H1 (cell line): Measurements from ENCODE around the gene CFDP1. TPM values are rescaled to one million over a fixed set of nuclear protein-coding genes. Genes with fewer than 3 reads are reported as not detected.
A peak's percentile ranks its signal among the peaks of the same experiment; 100 is the strongest.

Experiments used
- CTCF ChIA-PET: fragments of 300-600 bp; sonication (Branson Sonifier 250); formaldehyde crosslinking; loops from one replicate; lab custom pipeline; 2021; ENCODE audit not compliant: partially characterized antibody; lab: Charles Lee
- POLR2A ChIA-PET: fragments of 300-600 bp; sonication (Branson Sonifier 250); formaldehyde crosslinking; loops from one replicate; lab custom pipeline; 2021; ENCODE audit warnings: inconsistent platforms; ENCODE audit not compliant: partially characterized antibody; lab: Charles Lee
- DNase-seq, 2 experiments: peaks; one replicate each; pipeline versions ENCODE4 v3.0.0 to v3.0.0-alpha.2; 2010 to 2022; ENCODE audit warnings: low spot score in 2 of 2, low read depth in 1 of 2, mixed read lengths in 1 of 2
- FAIRE-seq: peaks from 2 replicates; lab custom pipeline; 2011; peaks lifted over from hg19 to GRCh38; lab: Jason Lieb, UNC
- H2AFZ ChIP-seq: 2 replicates; pipeline ENCODE4 v1.8.1; 2012; ENCODE audit warnings: low read length, inconsistent platforms
- H2AK5ac ChIP-seq: 2 replicates; pipeline ENCODE4 v1.6.1; 2013; ENCODE audit warnings: low read depth, low read length
- H2BK120ac ChIP-seq: replicated peaks from 2 replicates; pipeline ENCODE3; 2013; ENCODE audit warnings: low read depth, low read length, inconsistent platforms
- H2BK12ac ChIP-seq: 2 replicates; pipeline ENCODE4 v1.6.1; 2013; ENCODE audit warnings: low read depth, low read length
- H2BK15ac ChIP-seq: 2 replicates; pipeline ENCODE4 v1.6.1; 2013; ENCODE audit warnings: low read length
- H2BK20ac ChIP-seq: 2 replicates; pipeline ENCODE4 v1.6.1; 2013; ENCODE audit warnings: low read length
- H2BK5ac ChIP-seq: 2 replicates; pipeline ENCODE4 v1.6.1; 2013; ENCODE audit warnings: low read depth, low read length
- H3K14ac ChIP-seq: 2 replicates; pipeline ENCODE4 v1.6.1; 2013; ENCODE audit warnings: inconsistent platforms; ENCODE audit not compliant: insufficient read length
- H3K18ac ChIP-seq: 2 replicates; pipeline ENCODE4 v1.6.1; 2013; ENCODE audit warnings: low read length; ENCODE audit errors: extremely low read depth
- H3K23ac ChIP-seq: 2 replicates; pipeline ENCODE4 v1.6.1; 2013; ENCODE audit warnings: inconsistent platforms; ENCODE audit not compliant: insufficient read length
- H3K23me2 ChIP-seq: 2 replicates; pipeline ENCODE4 v1.6.1; 2013; ENCODE audit warnings: low read depth, low read length
- H3K27ac ChIP-seq: 2 replicates; pipeline ENCODE4 v1.6.1; 2011; ENCODE audit warnings: low read depth, low read length, inconsistent platforms
- H3K27me3 ChIP-seq, 4 experiments: replicated peaks in 1 of 4; 1 replicate in 1 of 4; 2 replicates in 3 of 4; pipeline versions ENCODE4 v1.6.1 to v1.8.1; 2011 to 2013; ENCODE audit warnings: low read length in 3 of 4, mild to moderate bottlenecking in 3 of 4, inconsistent platforms in 2 of 4, mixed read lengths in 2 of 4, moderate library complexity in 1 of 4; ENCODE audit not compliant: control insufficient read depth in 3 of 4, insufficient read depth in 3 of 4; ENCODE audit errors: extremely low read depth in 1 of 4
- H3K36me3 ChIP-seq, 4 experiments: 2 replicates each; pipeline versions ENCODE4 v1.6.1 to v1.8.1; 2011 to 2013; ENCODE audit warnings: mild to moderate bottlenecking in 4 of 4, low read length in 3 of 4, moderate library complexity in 2 of 4, control low read depth in 1 of 4, inconsistent platforms in 1 of 4; ENCODE audit not compliant: insufficient read depth in 4 of 4, control insufficient read depth in 2 of 4
- H3K4ac ChIP-seq: replicated peaks from 2 replicates; pipeline ENCODE3; 2013; ENCODE audit warnings: low read length, low read depth, mixed read lengths, inconsistent platforms; ENCODE audit not compliant: insufficient read length
- H3K4me1 ChIP-seq, 4 experiments: replicated peaks in 1 of 4; 1 replicate in 1 of 4; 2 replicates in 3 of 4; pipeline versions ENCODE4 v1.6.1 to v1.8.1; 2011 to 2013; ENCODE audit warnings: low read length in 3 of 4, inconsistent platforms in 2 of 4, mixed read lengths in 1 of 4; ENCODE audit not compliant: insufficient read depth in 4 of 4, control insufficient read depth in 3 of 4
- H3K4me2 ChIP-seq, 2 experiments: 2 replicates each; pipeline versions ENCODE4 v1.6.1 to v1.8.1; 2011 to 2013; ENCODE audit warnings: low read depth in 2 of 2, low read length in 2 of 2, control low read depth in 1 of 2, inconsistent platforms in 1 of 2, mild to moderate bottlenecking in 1 of 2; ENCODE audit not compliant: insufficient read depth in 1 of 2
- H3K4me3 ChIP-seq, 4 experiments: fragments of 200-600, 300-600 bp in 1 of 4; sonication (generic), shearing (Covaris generic), sonication (Bioruptor Twin) in 1 of 4; 2 replicates each; pipeline versions ENCODE4 v1.5.1 to v1.8.1; 2011 to 2016; ENCODE audit warnings: low read length in 4 of 4, low read depth in 3 of 4, control low read depth in 2 of 4, inconsistent platforms in 2 of 4, mild to moderate bottlenecking in 2 of 4, mixed read lengths in 1 of 4, moderate library complexity in 1 of 4; ENCODE audit not compliant: insufficient read depth in 2 of 4; ENCODE audit errors: extremely low read depth in 1 of 4
- H3K56ac ChIP-seq: replicated peaks from 2 replicates; pipeline ENCODE3; 2013; ENCODE audit warnings: low read depth, mild to moderate bottlenecking, mixed read lengths, low read length, inconsistent platforms; ENCODE audit not compliant: insufficient read length
- H3K79me1 ChIP-seq: 2 replicates; pipeline ENCODE4 v1.6.1; 2013; ENCODE audit warnings: low read depth, low read length, control low read depth
- H3K79me2 ChIP-seq, 2 experiments: 2 replicates each; pipeline versions ENCODE4 v1.6.1 to v1.8.1; 2012 to 2013; ENCODE audit warnings: low read length in 2 of 2, mild to moderate bottlenecking in 2 of 2, inconsistent platforms in 1 of 2; ENCODE audit not compliant: insufficient read depth in 2 of 2, control insufficient read depth in 1 of 2
- H3K9ac ChIP-seq, 4 experiments: replicated peaks in 1 of 4; 1 replicate in 1 of 4; 2 replicates in 3 of 4; pipeline versions ENCODE4 v1.6.1 to v1.8.1; 2011 to 2013; ENCODE audit warnings: low read depth in 3 of 4, low read length in 3 of 4, control low read depth in 2 of 4, mild to moderate bottlenecking in 2 of 4, moderate library complexity in 2 of 4, inconsistent platforms in 1 of 4; ENCODE audit errors: extremely low read depth in 1 of 4
- H3K9me3 ChIP-seq, 2 experiments: 2 replicates each; pipeline versions ENCODE4 v1.6.1 to v1.8.1; 2012 to 2013; ENCODE audit warnings: mild to moderate bottlenecking in 2 of 2, moderate library complexity in 2 of 2, control low read depth in 1 of 2, inconsistent platforms in 1 of 2, low read depth in 1 of 2, low read length in 1 of 2, mixed read lengths in 1 of 2; ENCODE audit not compliant: insufficient read depth in 2 of 2
- H4K20me1 ChIP-seq, 2 experiments: replicated peaks in 1 of 2; 2 replicates each; pipeline versions ENCODE3 to v1.8.1; 2011 to 2013; ENCODE audit warnings: inconsistent platforms in 2 of 2, low read length in 2 of 2, mild to moderate bottlenecking in 1 of 2; ENCODE audit not compliant: insufficient read depth in 2 of 2, control insufficient read depth in 1 of 2
- H4K5ac ChIP-seq: 2 replicates; pipeline ENCODE4 v1.6.1; 2013; ENCODE audit warnings: low read length, low read depth, mixed read lengths, inconsistent platforms; ENCODE audit not compliant: insufficient read length
- H4K8ac ChIP-seq: 2 replicates; pipeline ENCODE4 v1.8.0; 2013; ENCODE audit warnings: mild to moderate bottlenecking, moderate library complexity, low read length, inconsistent platforms; ENCODE audit not compliant: insufficient read depth; ENCODE audit errors: extremely low read depth
- H4K91ac ChIP-seq: replicated peaks from 2 replicates; pipeline ENCODE3; 2013; ENCODE audit warnings: low read length, mixed read lengths, inconsistent platforms; ENCODE audit not compliant: insufficient read length
- BACH1 ChIP-seq: IDR thresholded peaks from 2 replicates; pipeline ENCODE4 v1.6.1; 2012; ENCODE audit warnings: low read length, improper control_type of control experiment
- CBX5 ChIP-seq: fragments of 300-800, 300-1000 bp; sonication (generic); IDR thresholded peaks from 2 replicates; pipeline ENCODE4 v1.7.1; 2016; ENCODE audit warnings: antibody characterized with exemption, low read length, low read depth
- EZH2 ChIP-seq: fragments of 200-600 bp; sonication (generic); IDR thresholded peaks from 2 replicates; pipeline ENCODE4 v1.7.1; 2012; ENCODE audit warnings: low read depth, mild to moderate bottlenecking, moderate library complexity, low read length, inconsistent platforms; ENCODE audit not compliant: severe bottlenecking
- HDAC2 ChIP-seq, 2 experiments: fragments of 300-600 bp in 1 of 2; sonication (generic) in 1 of 2; IDR thresholded peaks; 2 replicates each; pipeline ENCODE4 v1.6.1; 2011 to 2012; ENCODE audit warnings: low read depth in 2 of 2, low read length in 2 of 2, mild to moderate bottlenecking in 2 of 2, moderate library complexity in 2 of 2, borderline replicate concordance in 1 of 2, inconsistent platforms in 1 of 2
- KDM5A ChIP-seq: fragments of 200-600 bp; IDR thresholded peaks from 2 replicates; pipeline ENCODE4 v1.7.1; 2012; ENCODE audit warnings: mild to moderate bottlenecking, low read length, inconsistent platforms, mixed read lengths
- POLR2A ChIP-seq, 2 experiments: IDR thresholded peaks; 1 replicate in 1 of 2; 2 replicates in 1 of 2; pipeline ENCODE4 v1.6.1; 2011; ENCODE audit warnings: low read depth in 2 of 2, low read length in 2 of 2, mild to moderate bottlenecking in 2 of 2; ENCODE audit errors: control extremely low read depth in 1 of 2
- RBBP5 ChIP-seq: IDR thresholded peaks from 2 replicates; pipeline ENCODE4 v1.7.1; 2012; ENCODE audit warnings: low read depth, mild to moderate bottlenecking, inconsistent platforms, low read length, moderate library complexity, borderline replicate concordance
- RNF2 ChIP-seq: fragments of 200-900, 300-1000 bp; sonication (generic); IDR thresholded peaks from 2 replicates; pipeline ENCODE4 v1.7.1; 2016; ENCODE audit warnings: borderline replicate concordance, low read depth, mild to moderate bottlenecking, antibody characterized with exemption, low read length; ENCODE audit not compliant: poor library complexity, severe bottlenecking; ENCODE audit errors: missing control alignments
- SIN3A ChIP-seq, 2 experiments: IDR thresholded peaks in 1 of 2; conservative IDR thresholded peaks in 1 of 2; 2 replicates each; pipeline ENCODE4 v1.6.1; 2011 to 2012; ENCODE audit warnings: low read length in 2 of 2, improper control_type of control experiment in 1 of 2, low read depth in 1 of 2, mild to moderate bottlenecking in 1 of 2
- SIRT6 ChIP-seq: IDR thresholded peaks from one replicate; pipeline ENCODE4 v1.7.1; 2012; ENCODE audit warnings: low read length, inconsistent platforms
- SP2 ChIP-seq: IDR thresholded peaks from 2 replicates; pipeline ENCODE4 v1.6.1; 2012; ENCODE audit warnings: mild to moderate bottlenecking, low read length, inconsistent platforms
- TCF12 ChIP-seq: IDR thresholded peaks from 2 replicates; pipeline ENCODE4 v1.6.1; 2011; ENCODE audit warnings: low read depth, mild to moderate bottlenecking, low read length
- WGBS, 2 experiments: shearing (Covaris generic) in 1 of 2; methylation state at CpG; one replicate each; pipeline versions ENCODE4 v1.1.6 to v1.1.7; 2013 to 2015; ENCODE audit warnings: low lambda C conversion rate in 2 of 2, mixed read lengths in 2 of 2, inconsistent platforms in 1 of 2, low coverage in 1 of 2, missing lambda C conversion rate in 1 of 2; ENCODE audit not compliant: insufficient replicate concordance in 2 of 2, insufficient coverage in 1 of 2, insufficient read length in 1 of 2; ENCODE audit errors: extremely low coverage in 1 of 2, missing lambda C conversion rate in 1 of 2; 5-methylcytosine and 5-hydroxymethylcytosine counted together
- polyA plus RNA-seq, 7 experiments: library from polyadenylated mRNA; depleted of rRNA in 3 of 7; stranded (reverse) in 5 of 7; unstranded in 2 of 7; fragments of >200 nt in 5 of 7; fragments of 200-250 nt in 2 of 7; gene quantifications; 1 replicate in 5 of 7; 2 replicates in 1 of 7; 4 replicates in 1 of 7; pipeline versions ENCODE4 v1.2.1 to v1.2.3, GENCODE V29; 2011 to 2013; ENCODE audit warnings: missing spikeins in 2 of 7, mixed read lengths in 2 of 7
- total RNA-seq: library from RNA; stranded (reverse); fragmentation: NEBNext Ultra II Directional; extraction: Animal tissue kit (Norgen Biotek cat#: 25700); gene quantifications from 2 replicates; pipeline ENCODE4 v1.2.1, GENCODE V29; 2021

CFDP1 gene
- total and polyA plus RNA-seq, 2 of the 8 experiments (the other 6 are each of a cell fraction or from before 2014, with no cell fraction given) = 25.5 to 77.3 TPM

GRCh38 chr16:75256059-75256571 is 177.2 kb downstream of the CFDP1 start:
- Histone ChIP-seq H2AK5ac (peak overlapping the region; percentile 95; the same call in 1 of the 2 replicates), H2BK15ac (peak overlapping the region; percentile 23; the same call in 1 of the 2 replicates), H3K56ac (no peak overlapping the region), H3K18ac (peak overlapping the region; percentile 93), H3K79me2 (peaks cover 0 to 72% of the 10 kb centered on the region in 2 experiments; a peak in 3 of 4 replicates), H2BK12ac (peak overlapping the region; percentile 97), H3K23me2 (peaks cover 12% of the 10 kb centered on the region; the same call in 1 of the 2 replicates), H3K9me3 (no peaks in the 10 kb centered on the region), H3K27me3 (no peaks in the 10 kb centered on the region; a peak in 1 of 7 replicates), H4K20me1 (peaks cover 3 to 11% of the 10 kb centered on the region in 2 experiments), H2BK20ac (peak overlapping the region; percentile 87), H3K14ac (peak overlapping the region; percentile 44), H4K5ac (peak overlapping the region; percentile 73), H2BK120ac (peak overlapping the region; percentile 79), H4K91ac (peak overlapping the region; percentile 78), H3K79me1 (peaks cover 30% of the 10 kb centered on the region), H3K4me2 (peak overlapping the region; percentile 19 to 53), H3K23ac (no peak overlapping the region), H3K27ac (peak overlapping the region; percentile 48; the same call in 1 of the 2 replicates), H3K4me3 (peak overlapping the region in 1 of 4 experiments; percentile 10; a peak in 1 of 8 replicates), H2BK5ac (peak overlapping the region; percentile 74), H3K36me3 (no peaks in the 10 kb centered on the region), H4K8ac (peak overlapping the region; percentile 84), H2AFZ (no peak overlapping the region), H3K9ac (peak overlapping the region in 3 of 4 experiments; percentile 2 to 25 (median 13); a peak in 4 of 7 replicates), H3K4me1 (peaks cover 13 to 65% (median 50%) of the 10 kb centered on the region in 4 experiments), H3K4ac (peak overlapping the region; percentile 71)
- ChIA-PET POLR2A (interaction anchor here (1.1 to 16.2 kb wide), 5 partner anchors 9 to 27 kb away, joined by 3 to 375 read pairs (median 6); no protein-coding TSS in a partner anchor), CTCF (interaction anchor here (0.9 to 15.7 kb wide), 11 partner anchors 10 to 145 kb away, joined by 3 to 236 read pairs (median 4); no protein-coding TSS in a partner anchor)
- FAIRE-seq (peak; percentile 58), DNase-seq (no peak)
- 57% methylated on average over 12 of the region's 12 CpGs; no CpG with 5 or more reads in 1 of the 2 experiments for WGBS, 2 experiments
- no peak for TF ChIP-seq KDM5A
- no peak for TF ChIP-seq EZH2
- no peak for TF ChIP-seq SP2
- no peak for TF ChIP-seq TCF12
- no peak for TF ChIP-seq CBX5
- TF ChIP-seq POLR2A (IDR thresholded peaks at IDR 0.05; ENCODE audit: control extremely low read depth in 1 of 2, low read depth in 2 of 2, low read length in 2 of 2) = peak in 1 of 2 experiments; percentile 47; a peak in 1 of 3 replicates
- TF ChIP-seq RBBP5 = no peak
- no peak for TF ChIP-seq HDAC2 (IDR thresholded peaks at IDR 0.05; ENCODE audit: borderline replicate concordance in 1 of 2, low read depth in 2 of 2, low read length in 2 of 2)
- TF ChIP-seq SIRT6 = no peak
- TF ChIP-seq SIN3A (conservative IDR thresholded peaks at IDR 0.05 in 1 of 2, IDR thresholded peaks at IDR 0.05 in 1 of 2; ENCODE audit: low read depth in 1 of 2, low read length in 2 of 2) = no peak
- 0 out of 2 replicates have a peak, but pooled peaks have one; percentile 18 for TF ChIP-seq BACH1
- no peak for TF ChIP-seq RNF2
